Activated CD4-positive, alpha-beta T cell treated with anti-CD3 and anti-CD28 coated beads for 36 hours (primary cell): ENCODE measurements around the gene SPEN. TPM values are rescaled to one million over a fixed set of nuclear protein-coding genes. Genes with fewer than 3 reads are reported as not detected.

Experiments used
- ATAC-seq: fragments of 200-7000 bp; cut with Tn5 transposase; one replicate; pipeline ENCODE4 v1.10.0; 2021; ENCODE audit warnings: mild to moderate bottlenecking, moderate library complexity
- CTCF ChIA-PET: fragments of 350-600 bp; sonication (Branson Sonifier 250); formaldehyde crosslinking; loops from one replicate; lab custom pipeline; 2021; ENCODE audit warnings: antibody characterized with exemption; lab: Charles Lee
- POLR2A ChIA-PET: fragments of 350-600 bp; sonication (Branson Sonifier 250); formaldehyde crosslinking; loops from one replicate; lab custom pipeline; 2021; ENCODE audit warnings: antibody characterized with exemption, inconsistent platforms; lab: Charles Lee
- DNase-seq: peaks from one replicate; pipeline ENCODE4 v3.0.0-alpha.2; 2020
- H3K27ac Mint-ChIP-seq: one replicate; pipeline ENCODE4 v1.8.0; 2021; ENCODE audit warnings: mixed read lengths
- H3K27me3 Mint-ChIP-seq: one replicate; pipeline ENCODE4 v1.8.0; 2021; ENCODE audit warnings: mixed read lengths
- H3K36me3 Mint-ChIP-seq: one replicate; pipeline ENCODE4 v1.8.0; 2021; ENCODE audit warnings: low read depth, mixed read lengths
- H3K4me1 Mint-ChIP-seq: one replicate; pipeline ENCODE4 v1.8.0; 2021; ENCODE audit warnings: mixed read lengths
- H3K4me3 Mint-ChIP-seq: one replicate; pipeline ENCODE4 v1.8.0; 2021; ENCODE audit warnings: mild to moderate bottlenecking, moderate library complexity, mixed read lengths
- H3K9me3 Mint-ChIP-seq: one replicate; pipeline ENCODE4 v1.8.0; 2021; ENCODE audit warnings: low read depth, mixed read lengths
- intact Hi-C, 2 experiments: fragments of 100-400 bp; cut with DNase I in 1 of 2; cut with micrococcal nuclease in 1 of 2; formaldehyde crosslinking; loops; one replicate each; pipeline versions ENCODE4 v1.14.2 to v1.15.1; 2022 to 2024; cut with DNase I, micrococcal nuclease
- total RNA-seq, 2 experiments: library from RNA; stranded (reverse); gene quantifications; one replicate each; pipeline ENCODE4 v1.2.3, GENCODE V29; 2021

The SPEN gene
- total RNA-seq, 2 experiments from 2014 or later = 43.2 to 52.7 TPM

- DNase-seq (peak; percentile 81), ATAC-seq (peak; percentile 13)
- intact Hi-C loops = loop anchor here in 1 of 2 experiments (1.0 kb wide), 1 partner anchor 16 kb away; no protein-coding TSS in a partner anchor
- Mint-ChIP-seq H3K36me3 (peaks cover 60% of the 10 kb centered on the region), H3K4me3 (peak overlapping the region; percentile 61), H3K27ac (peak overlapping the region; percentile 95), H3K4me1 (peaks cover 78% of the 10 kb centered on the region), H3K27me3 (no peaks in the 10 kb centered on the region), H3K9me3 (no peaks in the 10 kb centered on the region)
- POLR2A ChIA-PET = interaction anchor here (0.6 to 6.0 kb wide), 8 partner anchors 11 to 132 kb away, joined by 3 to 77 read pairs (median 6); partner anchors contain the start of genes SPEN and ZBTB17
- CTCF ChIA-PET = interaction anchor here (0.7 to 2.4 kb wide), 5 partner anchors 11 to 158 kb away, joined by 4 to 8 read pairs (median 6); partner anchors contain the start of gene ZBTB17
These were observed 102.8 kb downstream of the SPEN start for GRCh38 chr1:15950302-15950701.

- no peaks in the 10 kb centered on the region for H3K9me3 Mint-ChIP-seq
- CTCF ChIA-PET = interaction anchor here (0.5 to 2.4 kb wide), 6 partner anchors 11 to 372 kb away, joined by 3 to 8 read pairs (median 6); partner anchors contain the start of gene ZBTB17
- intact Hi-C loops = loop anchor here (1.0 kb wide), 3 partner anchors 14 to 32 kb away; no protein-coding TSS in a partner anchor
- H3K27ac Mint-ChIP-seq = peak overlapping the region; percentile 95
- POLR2A ChIA-PET = interaction anchor here (0.9 to 6.0 kb wide), 7 partner anchors 11 to 116 kb away, joined by 3 to 77 read pairs (median 4); partner anchors contain the start of genes SPEN and ZBTB17
- H3K4me1 Mint-ChIP-seq = peaks cover 84% of the 10 kb centered on the region
- peak; percentile 17 for ATAC-seq
- H3K36me3 Mint-ChIP-seq = peaks cover 64% of the 10 kb centered on the region
- peak overlapping the region; percentile 61 for H3K4me3 Mint-ChIP-seq
- peak; percentile 93 for DNase-seq
- no peaks in the 10 kb centered on the region for H3K27me3 Mint-ChIP-seq
These were observed 103.3 kb downstream of the SPEN start for GRCh38 chr1:15950763-15951295.

GRCh38 chr1:15951341-15952153 lies 104.0 kb downstream of the SPEN start:
- peak; percentile 76 for DNase-seq
- POLR2A ChIA-PET = interaction anchor here (0.6 to 6.0 kb wide), 6 partner anchors 13 to 946 kb away, joined by 3 to 77 read pairs (median 3); partner anchors contain the start of genes SPEN and ZBTB17
- peaks cover 91% of the 10 kb centered on the region for H3K4me1 Mint-ChIP-seq

DNA sequence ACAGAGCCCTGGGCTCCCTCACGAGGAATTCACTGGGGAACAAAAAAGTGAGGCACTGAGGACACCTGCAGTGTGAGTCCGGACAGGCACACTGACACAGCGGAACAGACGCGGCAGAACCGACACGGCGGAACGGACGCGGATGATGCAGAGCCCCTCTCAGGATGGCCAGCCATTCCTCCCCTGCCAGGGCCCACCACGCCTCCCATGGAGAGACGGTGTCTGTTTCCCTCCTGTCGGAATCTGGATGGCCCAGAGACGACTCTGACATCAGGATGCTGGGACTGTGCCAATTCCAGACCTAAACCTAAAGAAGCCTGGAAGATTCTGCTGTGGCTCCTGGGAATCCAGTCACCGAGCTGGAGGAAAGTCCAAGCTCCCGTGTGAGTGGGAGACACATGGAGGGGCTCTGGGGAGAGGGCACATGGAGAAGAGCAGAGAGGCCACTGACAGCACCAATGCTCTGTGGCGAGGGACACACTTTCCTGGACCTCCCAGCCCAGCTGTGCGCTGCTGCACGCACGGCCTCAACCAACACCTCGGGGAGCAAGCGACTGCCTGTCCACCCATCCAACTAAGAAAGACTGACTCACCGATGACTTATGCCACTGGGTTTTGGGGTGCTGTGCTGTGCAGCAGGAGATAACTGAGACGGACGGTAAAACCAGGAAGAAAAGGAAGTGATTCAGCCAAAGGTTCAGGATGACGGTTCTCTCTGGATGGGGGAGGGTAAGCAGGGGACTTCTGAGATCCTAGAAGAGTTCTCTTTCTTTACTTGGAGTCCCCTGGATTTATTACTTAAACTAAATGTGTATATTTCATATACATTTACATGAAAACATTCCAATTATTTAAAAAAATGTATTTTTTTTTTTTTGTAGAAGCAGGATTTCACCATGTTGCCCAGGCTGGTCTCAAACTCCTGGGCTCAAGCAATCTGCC lies 105.1 kb downstream of the SPEN start:
- Mint-ChIP-seq H3K4me3 (peak overlapping the region; percentile 61), H3K27me3 (no peaks in the 10 kb centered on the region), H3K36me3 (peaks cover 62% of the 10 kb centered on the region), H3K4me1 (peaks cover 93% of the 10 kb centered on the region), H3K27ac (peak overlapping the region; percentile 95), H3K9me3 (no peaks in the 10 kb centered on the region)
- ATAC-seq (peak; percentile 18), DNase-seq (peak; percentile 70)
- CTCF ChIA-PET = interaction anchor here (0.7 to 2.4 kb wide), 3 partner anchors 11 to 42 kb away, joined by 3 to 8 read pairs (median 5); no protein-coding TSS in a partner anchor
- POLR2A ChIA-PET = interaction anchor here (1.8 to 6.0 kb wide), 3 partner anchors 9 to 22 kb away, joined by 4 to 77 read pairs (median 45); partner anchors contain the start of gene ZBTB17
- intact Hi-C loops = no loop called here

More at GRCh38 chr1:15951341-15952153, 104.0 kb downstream of the SPEN start:
- Mint-ChIP-seq H3K9me3 (no peaks in the 10 kb centered on the region), H3K27ac (peak overlapping the region; percentile 95), H3K4me3 (peak overlapping the region; percentile 61), H3K27me3 (no peaks in the 10 kb centered on the region), H3K36me3 (peaks cover 63% of the 10 kb centered on the region)
- ATAC-seq = peak; percentile 23
- CTCF ChIA-PET = interaction anchor here (0.5 to 2.4 kb wide), 7 partner anchors 10 to 372 kb away, joined by 3 to 8 read pairs (median 5); no protein-coding TSS in a partner anchor
- intact Hi-C loops = loop anchor here (1.0 kb wide), 2 partner anchors 14 to 32 kb away; no protein-coding TSS in a partner anchor

- intact Hi-C loops = no loop called here
- CTCF ChIA-PET = no interaction called here
- ATAC-seq = no peak
These were observed 105.8 kb downstream of the SPEN start for GRCh38 chr1:15953294-15953771.

GRCh38 chr1:15953791-15954241 lies 106.3 kb downstream of the SPEN start:
- ATAC-seq = no peak
- no peak overlapping the region for H3K4me3 Mint-ChIP-seq
- CTCF ChIA-PET = interaction anchor here (0.8 to 1.0 kb wide), 2 partner anchors 10 to 57 kb away, joined by 3 read pairs; no protein-coding TSS in a partner anchor

More at GRCh38 chr1:15953294-15953771, 105.8 kb downstream of the SPEN start:
- POLR2A ChIA-PET = interaction anchor here (0.6 to 1.8 kb wide), 3 partner anchors 9 to 272 kb away, joined by 3 to 4 read pairs (median 3); no protein-coding TSS in a partner anchor
- Mint-ChIP-seq H3K36me3 (peaks cover 56% of the 10 kb centered on the region), H3K9me3 (no peaks in the 10 kb centered on the region), H3K27me3 (no peaks in the 10 kb centered on the region), H3K27ac (peak overlapping the region; percentile 84), H3K4me1 (peaks cover 93% of the 10 kb centered on the region), H3K4me3 (no peak overlapping the region)
- peak; percentile 31 for DNase-seq

GRCh38 chr1:15954316-15954715 lies 106.8 kb downstream of the SPEN start:
- DNase-seq (no peak), ATAC-seq (no peak)
- no peak overlapping the region for H3K4me3 Mint-ChIP-seq
- H3K36me3 Mint-ChIP-seq = peaks cover 49% of the 10 kb centered on the region
- POLR2A ChIA-PET = interaction anchor here (1.2 kb wide), 1 partner anchor 10 kb away, joined by 3 read pairs; no protein-coding TSS in a partner anchor
- no peaks in the 10 kb centered on the region for H3K27me3 Mint-ChIP-seq
- no peaks in the 10 kb centered on the region for H3K9me3 Mint-ChIP-seq
- no peak overlapping the region for H3K27ac Mint-ChIP-seq
- intact Hi-C loops = no loop called here
- H3K4me1 Mint-ChIP-seq = peaks cover 93% of the 10 kb centered on the region
- CTCF ChIA-PET = interaction anchor here (0.6 to 1.0 kb wide), 3 partner anchors 10 to 56 kb away, joined by 3 read pairs; no protein-coding TSS in a partner anchor

More at GRCh38 chr1:15953791-15954241, 106.3 kb downstream of the SPEN start:
- Mint-ChIP-seq H3K9me3 (no peaks in the 10 kb centered on the region), H3K27ac (peak overlapping the region; percentile 84), H3K36me3 (peaks cover 53% of the 10 kb centered on the region), H3K4me1 (peaks cover 93% of the 10 kb centered on the region), H3K27me3 (no peaks in the 10 kb centered on the region)
- intact Hi-C loops = no loop called here
- DNase-seq = no peak
- POLR2A ChIA-PET = interaction anchor here (0.6 to 1.8 kb wide), 3 partner anchors 8 to 273 kb away, joined by 3 to 4 read pairs (median 3); no protein-coding TSS in a partner anchor

DNA sequence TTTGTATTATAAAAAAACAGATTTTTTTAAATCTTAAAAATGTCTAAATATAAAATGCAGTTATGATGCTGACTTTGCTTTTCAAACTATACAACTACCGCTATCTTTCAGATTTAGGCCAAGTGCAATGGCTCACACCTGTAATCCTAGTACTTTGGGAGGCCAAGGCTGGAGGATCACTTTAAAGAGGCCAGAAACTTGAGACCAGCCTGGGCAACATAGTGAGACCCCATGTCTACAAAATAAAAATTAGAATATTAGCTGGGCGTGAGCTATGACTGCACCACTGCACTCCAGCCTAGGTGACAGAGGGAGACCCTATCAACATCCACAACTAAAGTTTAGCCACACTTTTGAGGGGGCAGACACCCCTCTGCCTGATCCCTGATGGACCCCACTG lies 108.0 kb downstream of the SPEN start:
- Mint-ChIP-seq H3K27me3 (no peaks in the 10 kb centered on the region), H3K4me1 (peaks cover 93% of the 10 kb centered on the region), H3K36me3 (peaks cover 50% of the 10 kb centered on the region), H3K9me3 (no peaks in the 10 kb centered on the region), H3K4me3 (no peak overlapping the region), H3K27ac (peak overlapping the region; percentile 64)
- CTCF ChIA-PET = no interaction called here
- intact Hi-C loops = no loop called here
- DNase-seq = no peak
- no peak for ATAC-seq
- POLR2A ChIA-PET = no interaction called here

DNA sequence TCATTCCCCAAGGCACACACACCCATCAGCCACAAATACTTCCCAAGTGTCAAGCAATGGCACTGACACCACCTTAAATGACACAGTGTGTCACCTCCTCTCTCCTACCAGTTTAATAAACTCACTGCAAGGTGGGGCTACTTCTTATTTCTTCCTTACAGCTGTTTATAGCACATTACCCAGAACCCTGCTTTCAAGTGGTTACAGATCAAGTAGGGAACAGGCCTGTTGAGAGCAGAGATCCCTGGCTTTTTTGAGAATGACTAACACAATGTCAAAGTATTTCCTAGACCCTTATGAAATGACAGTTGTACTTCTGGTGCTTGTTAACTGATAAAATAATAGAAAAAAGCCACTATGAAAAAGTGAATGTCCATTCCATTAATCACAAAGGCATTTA lies 108.6 kb downstream of the SPEN start:
- peak; percentile 16 for ATAC-seq
- no peak for DNase-seq
- H3K27me3 Mint-ChIP-seq = no peaks in the 10 kb centered on the region
- no peak overlapping the region for H3K4me3 Mint-ChIP-seq
- H3K36me3 Mint-ChIP-seq = peaks cover 44% of the 10 kb centered on the region
- peak overlapping the region; percentile 64 for H3K27ac Mint-ChIP-seq
- intact Hi-C loops = no loop called here
- ChIA-PET CTCF (no interaction called here), POLR2A (no interaction called here)
- no peaks in the 10 kb centered on the region for H3K9me3 Mint-ChIP-seq
- peaks cover 93% of the 10 kb centered on the region for H3K4me1 Mint-ChIP-seq
